HepG2 (cell line): ENCODE data around the gene VAC14. TPM values are rescaled to one million over a fixed set of nuclear protein-coding genes. Genes with fewer than 3 reads are reported as not detected.

Source experiments
- ARHGAP35 ChIP-seq: sonication (generic); formaldehyde crosslinking; IDR thresholded peaks from 2 replicates; pipeline ENCODE4 v1.9.0; 2022; ENCODE audit warnings: mild to moderate bottlenecking, inconsistent platforms, moderate library complexity, missing genetic modification reagents, borderline replicate concordance
- CCAR2 ChIP-seq: fragments of 200-400 bp; formaldehyde crosslinking; optimal IDR thresholded peaks from 2 replicates; pipeline ENCODE3; 2018; ENCODE audit warnings: low read depth, mild to moderate bottlenecking, low read length, moderate library complexity
- CEBPB ChIP-seq: IDR thresholded peaks from 2 replicates; pipeline ENCODE4 v1.6.1; 2011; ENCODE audit warnings: low read depth, low read length, improper control_type of control experiment, borderline replicate concordance
- FIP1L1 ChIP-seq: fragments of 200-400 bp; formaldehyde crosslinking; IDR thresholded peaks from 2 replicates; pipeline ENCODE4 v1.6.1; 2018; ENCODE audit warnings: low read depth, mild to moderate bottlenecking, low read length, moderate library complexity, borderline replicate concordance; ENCODE audit not compliant: insufficient read depth
- REL ChIP-seq: sonication (generic); formaldehyde crosslinking; conservative IDR thresholded peaks from 2 replicates; pipeline ENCODE4 v1.8.0; 2022; ENCODE audit warnings: mild to moderate bottlenecking, missing genetic modification reagents, moderate library complexity
- U2AF1 ChIP-seq: fragments of 200-400 bp; formaldehyde crosslinking; optimal IDR thresholded peaks from 2 replicates; pipeline ENCODE3; 2017; ENCODE audit warnings: mild to moderate bottlenecking, low read depth, low read length
- ZNF143 ChIP-seq: sonication (generic); formaldehyde crosslinking; IDR thresholded peaks from 2 replicates; pipeline ENCODE4 v1.4.0; 2020; ENCODE audit warnings: missing genetic modification reagents
- ZNF224 ChIP-seq: sonication (generic); formaldehyde crosslinking; IDR thresholded peaks from 2 replicates; pipeline ENCODE4 v1.5.0; 2020; ENCODE audit warnings: mild to moderate bottlenecking, missing genetic modification reagents
- ZNF329 ChIP-seq: sonication (generic); formaldehyde crosslinking; IDR thresholded peaks from 2 replicates; pipeline ENCODE4 v1.9.0; 2021; ENCODE audit warnings: low read depth, mild to moderate bottlenecking, missing genetic modification reagents
- ZNF646 ChIP-seq: sonication (generic); formaldehyde crosslinking; IDR thresholded peaks from 2 replicates; pipeline ENCODE4 v1.9.0; 2021; ENCODE audit warnings: mild to moderate bottlenecking, missing genetic modification reagents
- ZNF776 ChIP-seq: sonication (generic); formaldehyde crosslinking; IDR thresholded peaks from 2 replicates; pipeline ENCODE4 v1.4.0; 2020; ENCODE audit warnings: mild to moderate bottlenecking, missing genetic modification reagents
- ZSCAN22 ChIP-seq: sonication (generic); formaldehyde crosslinking; IDR thresholded peaks from 2 replicates; pipeline ENCODE4 v1.4.0; 2020; ENCODE audit warnings: mild to moderate bottlenecking, missing genetic modification reagents
- polyA plus RNA-seq, 8 experiments: library from polyadenylated mRNA; depleted of rRNA in 3 of 8; stranded (reverse) in 7 of 8; unstranded in 1 of 8; fragments of >200 nt; fragmentation: Illumina TruSeq in 4 of 8; extraction: Trizol in 4 of 8; gene quantifications; 2 replicates each; pipeline versions ENCODE4 v1.2.1 to v1.2.3, GENCODE V29; 2011 to 2016; ENCODE audit warnings: low read depth in 4 of 8, missing spikeins in 1 of 8, mixed read lengths in 1 of 8; ENCODE audit not compliant: insufficient read depth in 1 of 8
- total RNA-seq, 5 experiments: library from RNA; depleted of rRNA; stranded (reverse); fragments of >200 nt; fragmentation: Illumina TruSeq; extraction: Trizol; gene quantifications; 2 replicates each; pipeline ENCODE4 v1.2.3, GENCODE V29; 2016; ENCODE audit warnings: low read depth in 1 of 5
- TF ChIP-seq, protein P1 (sequence below): sonication (generic); formaldehyde crosslinking; IDR thresholded peaks from 2 replicates; pipeline ENCODE4 v1.5.0; 2020; ENCODE audit warnings: mild to moderate bottlenecking, missing genetic modification reagents, borderline replicate concordance
- TF ChIP-seq, protein P2 (sequence below): sonication (generic); formaldehyde crosslinking; IDR thresholded peaks from 2 replicates; pipeline ENCODE4 v1.4.0; 2020; ENCODE audit warnings: missing genetic modification reagents

VAC14 gene
- total and polyA plus RNA-seq, 2 of the 13 experiments (the other 11 are each of a cell fraction or from before 2014, with no cell fraction given), result 23.5 to 24.6 TPM

DNA sequence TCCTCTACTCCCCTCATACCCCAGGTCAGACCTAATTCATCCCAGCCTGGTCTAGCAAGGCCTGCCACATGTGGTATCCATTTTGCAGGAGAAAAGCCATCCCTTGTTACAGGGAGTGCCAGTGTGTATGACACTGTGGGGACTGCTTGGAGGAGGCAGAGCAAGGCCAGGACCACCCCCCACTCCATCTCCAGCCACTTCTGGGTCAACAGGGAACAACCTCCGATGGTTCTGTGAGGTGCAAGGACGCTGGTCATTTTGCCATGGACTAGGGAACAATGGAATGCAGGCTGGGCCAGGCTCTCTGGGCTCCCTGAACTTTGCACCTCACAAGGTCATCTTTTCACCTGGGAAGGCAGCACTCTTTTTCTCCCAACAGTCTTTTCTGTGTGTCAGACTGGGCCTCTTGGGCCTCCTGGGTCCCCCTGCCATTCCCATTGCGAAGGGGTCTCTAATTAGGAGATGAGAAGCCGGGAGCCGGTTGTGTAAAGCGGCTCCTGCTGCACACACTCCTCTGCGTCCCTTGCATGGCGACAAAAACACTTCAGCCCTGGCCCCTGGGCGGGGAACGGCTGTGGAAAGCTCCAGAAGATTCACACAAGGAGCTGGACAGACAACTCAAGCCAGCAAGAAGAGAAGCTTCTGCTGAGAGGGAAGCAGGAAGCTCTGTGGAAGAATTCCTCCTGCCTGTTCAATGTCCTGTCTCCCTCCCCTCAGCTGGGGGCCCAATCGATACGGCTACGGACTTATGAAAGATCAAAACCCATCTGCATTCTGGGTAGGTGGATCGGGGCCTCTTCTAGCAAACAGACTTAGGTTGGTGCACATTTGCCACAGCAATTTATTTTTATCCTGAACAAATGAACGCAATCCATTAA, 76.6 kb downstream of the VAC14 start (continued):
- TF ChIP-seq, protein P1, sequence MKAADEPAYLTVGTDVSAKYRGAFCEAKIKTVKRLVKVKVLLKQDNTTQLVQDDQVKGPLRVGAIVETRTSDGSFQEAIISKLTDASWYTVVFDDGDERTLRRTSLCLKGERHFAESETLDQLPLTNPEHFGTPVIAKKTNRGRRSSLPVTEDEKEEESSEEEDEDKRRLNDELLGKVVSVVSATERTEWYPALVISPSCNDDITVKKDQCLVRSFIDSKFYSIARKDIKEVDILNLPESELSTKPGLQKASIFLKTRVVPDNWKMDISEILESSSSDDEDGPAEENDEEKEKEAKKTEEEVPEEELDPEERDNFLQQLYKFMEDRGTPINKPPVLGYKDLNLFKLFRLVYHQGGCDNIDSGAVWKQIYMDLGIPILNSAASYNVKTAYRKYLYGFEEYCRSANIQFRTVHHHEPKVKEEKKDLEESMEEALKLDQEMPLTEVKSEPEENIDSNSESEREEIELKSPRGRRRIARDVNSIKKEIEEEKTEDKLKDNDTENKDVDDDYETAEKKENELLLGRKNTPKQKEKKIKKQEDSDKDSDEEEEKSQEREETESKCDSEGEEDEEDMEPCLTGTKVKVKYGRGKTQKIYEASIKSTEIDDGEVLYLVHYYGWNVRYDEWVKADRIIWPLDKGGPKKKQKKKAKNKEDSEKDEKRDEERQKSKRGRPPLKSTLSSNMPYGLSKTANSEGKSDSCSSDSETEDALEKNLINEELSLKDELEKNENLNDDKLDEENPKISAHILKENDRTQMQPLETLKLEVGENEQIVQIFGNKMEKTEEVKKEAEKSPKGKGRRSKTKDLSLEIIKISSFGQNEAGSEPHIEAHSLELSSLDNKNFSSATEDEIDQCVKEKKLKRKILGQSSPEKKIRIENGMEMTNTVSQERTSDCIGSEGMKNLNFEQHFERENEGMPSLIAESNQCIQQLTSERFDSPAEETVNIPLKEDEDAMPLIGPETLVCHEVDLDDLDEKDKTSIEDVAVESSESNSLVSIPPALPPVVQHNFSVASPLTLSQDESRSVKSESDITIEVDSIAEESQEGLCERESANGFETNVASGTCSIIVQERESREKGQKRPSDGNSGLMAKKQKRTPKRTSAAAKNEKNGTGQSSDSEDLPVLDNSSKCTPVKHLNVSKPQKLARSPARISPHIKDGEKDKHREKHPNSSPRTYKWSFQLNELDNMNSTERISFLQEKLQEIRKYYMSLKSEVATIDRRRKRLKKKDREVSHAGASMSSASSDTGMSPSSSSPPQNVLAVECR (CRISPR knock-in tag), result peak; percentile 36; the same call in 1 of the 2 replicates
- peak; percentile 58; the same call in 1 of the 2 replicates for TF ChIP-seq ZNF646 (CRISPR knock-in tag)
- TF ChIP-seq CEBPB, result 0 out of 2 replicates have a peak, but pooled peaks have one; percentile 30
- TF ChIP-seq CCAR2, result peak; percentile 56
- peak; percentile 78; the same call in 1 of the 2 replicates for TF ChIP-seq REL
- TF ChIP-seq ZNF224, result 0 out of 2 replicates have a peak, but pooled peaks have one; percentile 6
- TF ChIP-seq, protein P2, sequence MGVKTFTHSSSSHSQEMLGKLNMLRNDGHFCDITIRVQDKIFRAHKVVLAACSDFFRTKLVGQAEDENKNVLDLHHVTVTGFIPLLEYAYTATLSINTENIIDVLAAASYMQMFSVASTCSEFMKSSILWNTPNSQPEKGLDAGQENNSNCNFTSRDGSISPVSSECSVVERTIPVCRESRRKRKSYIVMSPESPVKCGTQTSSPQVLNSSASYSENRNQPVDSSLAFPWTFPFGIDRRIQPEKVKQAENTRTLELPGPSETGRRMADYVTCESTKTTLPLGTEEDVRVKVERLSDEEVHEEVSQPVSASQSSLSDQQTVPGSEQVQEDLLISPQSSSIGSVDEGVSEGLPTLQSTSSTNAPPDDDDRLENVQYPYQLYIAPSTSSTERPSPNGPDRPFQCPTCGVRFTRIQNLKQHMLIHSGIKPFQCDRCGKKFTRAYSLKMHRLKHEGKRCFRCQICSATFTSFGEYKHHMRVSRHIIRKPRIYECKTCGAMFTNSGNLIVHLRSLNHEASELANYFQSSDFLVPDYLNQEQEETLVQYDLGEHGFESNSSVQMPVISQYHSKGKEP (CRISPR knock-in tag), result peak; percentile 88; the same call in 1 of the 2 replicates
- no peak; the same call in none of the 2 replicates for TF ChIP-seq ARHGAP35 (CRISPR knock-in tag)
- peak; percentile 76 for TF ChIP-seq U2AF1
- TF ChIP-seq ZNF143 (CRISPR knock-in tag), result peak; percentile 83
- TF ChIP-seq ZNF329 (CRISPR knock-in tag), result peak; percentile 10; the same call in 1 of the 2 replicates
- TF ChIP-seq ZNF776, result no peak
- TF ChIP-seq ZSCAN22 (CRISPR knock-in tag), result peak; percentile 77
- TF ChIP-seq FIP1L1, result no peak
